Tongue (tissue), 2 donors: ENCODE results near the gene PUS3. TPM values are rescaled to one million over a fixed set of nuclear protein-coding genes. Genes with fewer than 3 reads are reported as not detected.

ENCODE experiments used
- DNase-seq: peaks from one replicate; pipeline ENCODE4 v3.0.0-alpha.2; 2015
- total RNA-seq: library from RNA; depleted of rRNA; stranded (reverse); fragments of >200 nt; gene quantifications from one replicate; pipeline ENCODE4 v1.2.3, GENCODE V29; 2014

PUS3 gene, protein sequence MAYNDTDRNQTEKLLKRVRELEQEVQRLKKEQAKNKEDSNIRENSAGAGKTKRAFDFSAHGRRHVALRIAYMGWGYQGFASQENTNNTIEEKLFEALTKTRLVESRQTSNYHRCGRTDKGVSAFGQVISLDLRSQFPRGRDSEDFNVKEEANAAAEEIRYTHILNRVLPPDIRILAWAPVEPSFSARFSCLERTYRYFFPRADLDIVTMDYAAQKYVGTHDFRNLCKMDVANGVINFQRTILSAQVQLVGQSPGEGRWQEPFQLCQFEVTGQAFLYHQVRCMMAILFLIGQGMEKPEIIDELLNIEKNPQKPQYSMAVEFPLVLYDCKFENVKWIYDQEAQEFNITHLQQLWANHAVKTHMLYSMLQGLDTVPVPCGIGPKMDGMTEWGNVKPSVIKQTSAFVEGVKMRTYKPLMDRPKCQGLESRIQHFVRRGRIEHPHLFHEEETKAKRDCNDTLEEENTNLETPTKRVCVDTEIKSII
- total RNA-seq: 7.2 TPM

DNA sequence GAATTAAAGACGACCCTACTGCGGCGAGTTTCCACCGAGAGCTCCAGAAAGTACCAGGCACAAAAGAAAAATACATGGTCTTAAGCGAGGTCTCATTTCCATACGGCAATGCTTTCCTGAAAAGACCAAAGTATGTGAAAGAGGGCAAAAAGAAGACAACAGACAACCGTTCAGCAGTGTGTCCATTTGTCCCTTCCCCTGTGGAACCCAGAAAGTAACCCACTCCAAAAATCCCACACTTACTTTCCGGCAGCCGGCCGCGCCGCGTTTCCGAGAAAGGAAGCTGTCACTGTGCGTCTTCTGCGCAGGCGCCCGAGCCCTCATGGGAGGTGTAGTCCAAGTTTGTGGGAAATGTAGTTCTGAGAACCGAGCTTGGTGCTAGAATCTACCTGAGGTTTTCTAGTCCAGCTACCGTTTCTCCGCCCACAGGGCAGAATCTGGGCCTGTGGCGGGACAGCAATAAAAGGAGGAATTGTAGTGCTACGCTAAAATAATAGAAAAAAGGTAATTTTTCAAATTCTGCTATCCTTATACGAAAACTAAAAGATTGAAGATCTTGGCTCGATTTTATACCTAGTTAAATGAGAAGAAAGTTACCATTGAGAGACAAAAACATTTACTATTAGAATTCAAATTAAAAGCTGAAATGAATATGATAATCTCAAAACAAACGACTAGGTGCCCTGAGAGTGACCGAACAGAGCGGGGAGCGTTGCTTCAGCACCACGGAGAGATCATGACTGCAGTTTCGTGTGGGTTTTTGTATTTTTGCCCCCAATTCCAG, at the start of gene PUS3:
PUS3 (minus strand) TSS at position 280 of the 784 bp plus-strand sequence. CDS start 6,922 bp downstream, outside the sequence.
- DNase-seq: peak; percentile 96

DNA sequence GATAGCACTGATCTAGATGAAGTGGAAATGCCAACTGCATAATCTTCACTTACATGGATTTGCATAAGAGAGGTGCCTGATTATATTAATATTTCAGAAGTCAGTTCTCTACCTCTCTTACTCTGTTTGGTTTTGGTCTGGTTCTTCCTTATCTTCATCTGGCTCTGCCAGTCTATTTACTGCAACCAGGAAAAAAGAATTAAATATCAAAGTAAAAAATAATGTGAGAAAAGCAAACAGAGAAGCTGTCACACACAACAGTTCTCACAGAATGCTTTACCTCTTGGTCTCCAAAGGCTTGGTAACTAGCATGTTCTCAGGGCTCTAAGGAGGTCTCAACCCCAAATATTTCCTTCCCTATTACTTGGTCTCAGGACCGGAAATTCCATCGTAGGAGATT, 49.6 kb upstream of the PUS3 start:
- DNase-seq: no peak

DNA sequence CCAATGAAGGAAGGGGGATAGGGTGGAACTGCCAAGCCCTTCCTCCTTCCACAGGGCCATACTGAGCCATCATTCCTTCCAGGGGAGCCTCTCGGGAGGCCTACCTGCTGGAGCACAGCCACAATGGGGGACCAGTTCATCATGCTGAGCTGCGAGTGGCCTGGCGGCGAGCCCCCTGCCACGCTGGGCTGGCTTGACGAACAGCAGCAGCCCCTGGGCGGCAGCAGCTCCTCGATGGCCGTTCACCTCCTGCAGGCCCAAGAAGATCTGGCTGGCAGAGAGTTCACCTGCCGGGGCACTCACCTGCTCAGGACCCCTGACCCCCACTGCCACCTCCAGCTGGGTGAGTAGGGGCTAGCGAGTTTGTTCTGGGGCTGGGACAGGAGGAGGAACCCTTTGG, 48.7 kb upstream of the PUS3 start:
- DNase-seq: no peak

DNA sequence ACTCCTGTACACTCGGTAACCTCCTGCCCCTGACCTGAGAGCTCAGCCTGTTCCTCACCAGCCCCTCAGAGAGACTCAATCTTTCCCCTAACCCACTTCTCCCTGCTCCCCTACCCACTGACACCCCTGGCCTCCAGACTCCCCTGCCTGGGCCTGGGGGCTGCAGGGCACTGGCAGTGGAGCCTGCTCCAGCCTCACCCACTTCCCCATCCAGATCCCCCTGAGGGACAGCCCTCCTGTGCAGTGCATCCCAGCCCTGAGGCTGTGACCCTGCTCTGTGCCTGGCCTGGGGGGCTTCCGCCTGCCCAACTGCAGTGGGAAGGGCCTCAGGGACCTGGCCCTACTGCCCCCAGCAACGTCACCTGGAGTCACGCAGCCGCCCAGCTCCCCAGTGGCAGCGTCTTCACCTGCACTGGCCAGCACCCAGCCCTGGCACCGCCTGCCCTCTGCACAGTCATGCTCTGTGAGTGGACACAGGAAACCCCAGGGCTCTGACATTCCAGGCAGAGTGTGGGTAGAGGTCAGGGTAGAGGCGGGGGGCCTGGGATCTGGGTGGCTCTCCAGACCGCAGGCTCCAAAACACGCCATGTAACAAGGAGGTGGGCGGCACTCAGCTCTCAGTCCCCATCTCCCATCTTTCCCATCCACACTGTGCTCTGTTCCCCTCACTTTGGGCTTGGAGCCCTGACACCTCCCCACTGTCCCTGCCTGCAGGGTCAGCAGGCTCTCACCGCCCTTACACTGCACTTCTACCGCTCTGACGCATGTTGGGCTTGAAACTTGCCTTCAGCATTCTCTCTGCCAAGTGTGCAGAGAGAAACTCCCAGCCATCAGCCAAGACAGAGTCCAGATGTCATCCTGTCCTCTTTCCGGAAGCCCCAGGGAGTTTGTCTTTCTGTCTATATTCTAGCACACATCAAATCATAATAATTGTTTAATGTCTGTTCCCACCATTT, 48.0 kb upstream of the PUS3 start:
- DNase-seq: peak; percentile 87

DNA sequence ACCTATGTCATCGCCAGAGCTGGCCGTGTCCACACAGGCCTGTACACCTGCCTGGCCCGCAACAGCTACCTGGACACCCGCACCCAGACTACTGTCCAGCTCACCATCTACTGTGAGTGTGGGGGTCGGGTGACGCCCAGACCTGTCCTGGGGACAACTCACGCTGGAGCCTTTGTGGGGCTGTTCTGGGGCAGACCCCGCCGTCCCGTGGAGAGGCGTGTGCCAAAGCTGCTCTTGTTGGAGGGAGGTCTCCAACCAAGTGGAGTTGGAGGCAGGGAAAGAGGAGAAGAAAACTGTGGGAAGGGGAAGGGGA, 47.1 kb upstream of the PUS3 start:
- DNase-seq: no peak

DNA sequence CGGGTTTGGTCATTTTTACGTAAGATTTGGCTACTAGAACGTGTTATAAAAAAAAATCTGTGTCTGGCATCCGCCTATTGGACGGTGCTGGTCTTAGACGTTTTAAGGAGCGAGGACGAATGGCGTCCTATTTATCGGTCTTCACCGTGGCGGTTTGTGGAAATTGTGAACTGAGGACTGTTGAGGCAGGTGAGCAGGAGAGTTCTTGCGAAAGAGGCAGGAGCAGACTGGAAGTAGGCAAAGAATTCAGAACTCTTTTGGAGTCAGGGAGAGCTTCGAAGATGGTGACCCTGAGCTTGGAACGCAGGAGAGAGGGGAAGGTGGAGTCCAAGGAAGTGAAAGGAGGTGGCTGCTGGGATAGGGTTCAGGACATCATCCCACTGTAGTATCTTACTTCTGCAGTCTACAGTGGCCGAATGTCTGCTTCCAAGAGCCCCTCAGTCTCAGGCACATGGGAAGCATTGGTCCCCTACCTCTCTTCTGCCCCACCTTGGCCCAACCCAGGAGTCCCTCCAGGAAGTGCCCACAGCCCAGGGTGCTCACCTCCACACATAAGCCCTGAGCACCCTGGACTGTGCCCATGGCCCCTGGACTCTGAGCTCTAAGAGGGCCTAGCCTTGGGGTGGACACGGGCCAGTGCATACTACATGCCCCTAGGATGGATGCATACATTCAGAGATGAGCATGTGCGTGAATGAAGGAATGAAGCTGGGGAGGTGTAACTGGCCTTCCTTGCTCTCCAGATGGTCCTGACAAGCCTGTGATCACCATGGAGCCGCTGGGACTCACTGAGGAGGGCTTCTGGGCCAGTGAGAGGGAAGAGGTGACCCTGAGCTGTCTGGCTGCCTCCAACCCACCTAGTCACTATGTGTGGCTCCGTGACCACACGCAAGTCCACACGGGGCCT, 46.5 kb upstream of the PUS3 start:
- DNase-seq: no peak

DNA sequence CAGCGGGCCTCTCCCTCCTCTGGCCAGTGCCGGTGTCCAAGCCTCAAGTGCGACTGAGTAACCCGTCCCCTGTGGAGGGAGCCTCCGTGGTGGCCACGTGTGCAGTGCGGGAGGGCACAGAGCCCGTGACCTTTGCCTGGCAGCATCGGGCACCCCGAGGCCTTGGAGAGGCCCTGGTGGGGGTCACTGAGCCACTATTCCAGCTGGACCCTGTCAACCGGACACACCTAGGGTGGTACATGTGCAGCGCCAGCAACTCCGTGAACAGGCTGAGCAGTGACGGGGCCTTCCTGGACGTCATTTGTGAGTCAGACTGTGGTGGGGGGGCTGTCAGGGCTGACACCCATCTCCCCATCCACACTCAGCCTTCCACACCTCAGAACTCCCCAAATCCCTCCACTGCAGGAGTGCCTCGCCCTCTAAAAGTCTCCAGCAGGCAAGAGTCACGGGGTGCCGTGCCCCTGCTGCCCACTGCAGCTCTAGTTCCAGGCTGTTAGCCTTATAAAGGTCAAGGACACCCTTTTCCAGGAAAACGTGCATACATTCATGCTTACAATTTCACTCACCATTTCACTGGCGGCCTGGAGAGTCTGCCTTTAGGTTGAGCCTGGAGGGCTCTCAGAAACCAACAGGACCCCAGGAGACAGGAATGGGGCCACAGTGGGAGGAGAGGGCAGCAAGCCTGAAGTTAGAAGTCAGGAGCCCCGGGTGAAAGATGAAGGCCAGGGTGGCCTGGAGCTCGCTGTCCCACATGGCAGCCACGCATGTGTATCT, 45.5 kb upstream of the PUS3 start:
- DNase-seq: no peak

DNA sequence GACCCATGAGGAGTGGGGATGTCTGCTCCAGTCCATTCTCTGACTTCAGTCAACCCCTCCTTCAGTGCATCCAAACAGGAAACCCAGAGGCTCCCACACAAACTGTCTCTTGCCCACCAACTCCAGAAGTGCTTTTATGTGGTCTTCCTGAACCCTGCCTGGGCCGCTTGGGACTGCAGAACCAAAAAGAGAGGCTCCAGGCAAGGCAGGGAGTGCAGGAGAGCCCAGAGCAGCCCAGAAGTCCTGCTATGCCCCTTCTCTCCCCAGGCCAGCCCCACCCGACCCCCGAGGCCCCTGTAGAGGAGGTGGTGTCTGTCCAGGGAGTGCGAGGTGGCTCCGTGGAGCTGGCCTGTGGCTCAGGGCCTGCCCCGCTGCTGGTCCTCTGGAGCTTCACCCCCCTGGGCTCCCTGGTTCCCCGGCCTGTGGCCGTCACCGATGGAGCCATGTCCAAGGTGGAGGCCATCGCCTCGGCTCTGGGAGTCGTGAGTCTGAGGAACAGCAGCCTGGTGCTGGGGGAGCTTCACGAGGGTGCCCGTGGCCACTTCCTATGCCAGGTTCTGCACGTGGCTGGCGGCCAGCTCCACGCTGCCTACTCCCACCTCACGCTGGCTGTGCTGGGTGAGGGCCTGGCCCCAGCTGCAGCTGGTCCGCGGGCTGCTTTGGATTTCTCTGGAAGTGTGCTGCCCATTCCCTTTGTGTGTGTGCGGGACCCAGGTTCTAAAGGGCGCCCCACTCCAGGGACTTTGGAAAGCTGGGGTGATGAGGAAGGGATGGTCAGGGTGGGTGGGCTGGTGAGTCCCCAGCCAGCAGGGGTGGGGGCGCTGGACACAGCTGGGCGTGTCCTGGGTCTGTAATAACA, 44.6 kb upstream of the PUS3 start:
- no peak for DNase-seq

DNA sequence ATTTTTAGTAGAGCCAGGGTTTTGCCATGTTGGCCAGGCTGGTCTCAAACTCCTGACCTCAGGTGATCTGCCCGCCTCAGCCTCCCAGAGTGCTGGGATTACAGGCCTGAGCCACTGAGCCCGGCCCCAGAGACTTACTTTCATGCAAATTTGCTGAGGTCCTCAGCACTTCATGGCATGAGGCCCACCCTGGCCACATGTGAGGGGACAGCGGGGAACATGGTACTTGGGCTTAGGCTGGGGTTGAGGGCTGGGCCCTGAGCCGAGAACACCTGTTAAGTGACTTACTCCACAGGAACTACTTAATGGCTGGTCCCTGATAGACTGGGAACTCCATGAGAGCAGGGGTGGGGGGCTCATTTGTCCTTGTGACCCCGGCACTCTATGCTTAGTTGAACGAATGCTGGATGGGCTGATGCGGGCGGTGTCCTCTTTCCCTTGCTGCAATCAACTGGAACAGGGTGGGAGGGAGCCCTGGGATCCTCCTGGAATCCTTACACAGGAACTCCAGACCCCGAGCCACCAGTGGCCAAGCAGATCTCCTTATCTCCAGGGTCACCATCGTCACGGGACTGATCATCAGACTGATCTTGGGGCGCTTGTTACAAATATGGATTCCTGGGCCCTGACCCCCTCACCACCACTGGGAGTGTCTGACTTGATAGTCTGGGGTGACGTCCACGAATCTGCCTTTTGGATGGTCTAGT, 43.9 kb upstream of the PUS3 start:
- no peak for DNase-seq

DNA sequence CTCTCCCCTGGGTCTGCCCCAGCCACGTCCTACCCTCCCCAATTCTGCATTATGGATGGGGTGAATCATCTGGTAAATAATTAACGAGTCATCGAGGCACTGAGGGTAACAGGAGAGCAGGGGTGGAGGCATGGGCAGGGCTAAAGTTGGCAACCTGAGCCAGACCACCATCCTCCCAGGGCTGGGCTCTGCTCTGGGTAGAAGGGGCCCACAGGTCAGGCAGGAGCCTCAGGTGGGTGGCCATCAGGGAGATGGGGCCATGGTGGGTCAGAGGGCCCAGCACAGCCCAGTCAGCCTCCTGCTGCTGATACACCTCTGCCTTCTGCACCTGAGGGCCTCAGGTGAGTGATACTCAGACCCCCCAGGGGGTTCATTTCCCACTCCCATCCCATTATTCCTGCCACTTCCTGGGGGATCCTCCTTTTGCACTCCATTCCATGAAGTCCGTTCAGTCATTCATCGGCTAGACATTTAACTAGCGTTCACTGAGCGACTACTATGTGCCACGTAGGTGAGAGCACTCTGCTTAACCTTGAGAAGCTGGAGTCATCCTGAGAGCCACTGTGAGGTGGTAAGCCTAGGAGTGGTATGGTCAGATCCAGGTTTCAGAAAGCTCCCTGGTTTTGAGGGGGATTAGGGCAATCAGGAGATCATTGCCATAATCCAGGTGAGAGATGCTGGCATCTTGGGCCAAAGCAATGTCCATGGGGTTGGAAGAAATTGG, 43.0 kb upstream of the PUS3 start, which contains the start of gene VSIG10L2:
VSIG10L2 (plus strand) TSS at position 248 of the 724 bp plus-strand sequence; CDS start at position 260, 12 bp downstream.
- DNase-seq: no peak

DNA sequence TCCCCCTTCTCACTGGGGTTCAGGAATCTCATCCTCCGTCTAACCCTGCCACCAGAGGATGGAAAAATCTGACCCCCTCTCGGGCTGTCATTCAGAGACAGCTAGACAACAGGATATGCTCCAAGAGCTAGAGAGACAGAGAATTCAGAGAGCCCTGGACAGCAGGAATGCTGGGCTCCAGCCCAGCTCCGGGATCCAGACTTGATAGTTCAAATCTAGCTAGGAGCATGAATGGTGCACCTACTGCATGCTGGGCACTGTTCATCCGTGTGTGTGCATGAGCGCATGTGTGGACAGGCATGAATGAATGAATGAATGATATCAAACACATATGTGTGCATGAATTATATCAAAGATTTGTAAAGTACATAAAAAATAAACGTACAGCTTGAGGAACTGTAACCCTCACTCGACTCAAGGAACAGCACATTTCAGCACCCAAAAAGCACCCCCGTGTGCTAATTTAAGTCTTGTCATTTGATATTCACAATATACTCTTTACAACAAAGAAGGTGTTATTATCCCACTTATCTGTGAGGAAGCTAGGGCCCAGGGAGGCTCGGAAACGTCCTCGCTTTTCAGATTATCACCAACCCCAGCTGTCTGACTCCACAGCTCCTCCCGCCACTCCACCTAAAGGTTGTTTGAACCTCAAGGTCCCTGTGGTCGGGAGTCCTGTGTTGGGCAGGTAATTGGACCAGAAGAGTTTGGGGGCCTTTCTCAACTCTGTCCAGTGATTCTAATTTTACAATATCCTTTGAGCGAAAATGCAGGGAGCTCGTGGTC, 42.2 kb upstream of the PUS3 start:
- no peak for DNase-seq

DNA sequence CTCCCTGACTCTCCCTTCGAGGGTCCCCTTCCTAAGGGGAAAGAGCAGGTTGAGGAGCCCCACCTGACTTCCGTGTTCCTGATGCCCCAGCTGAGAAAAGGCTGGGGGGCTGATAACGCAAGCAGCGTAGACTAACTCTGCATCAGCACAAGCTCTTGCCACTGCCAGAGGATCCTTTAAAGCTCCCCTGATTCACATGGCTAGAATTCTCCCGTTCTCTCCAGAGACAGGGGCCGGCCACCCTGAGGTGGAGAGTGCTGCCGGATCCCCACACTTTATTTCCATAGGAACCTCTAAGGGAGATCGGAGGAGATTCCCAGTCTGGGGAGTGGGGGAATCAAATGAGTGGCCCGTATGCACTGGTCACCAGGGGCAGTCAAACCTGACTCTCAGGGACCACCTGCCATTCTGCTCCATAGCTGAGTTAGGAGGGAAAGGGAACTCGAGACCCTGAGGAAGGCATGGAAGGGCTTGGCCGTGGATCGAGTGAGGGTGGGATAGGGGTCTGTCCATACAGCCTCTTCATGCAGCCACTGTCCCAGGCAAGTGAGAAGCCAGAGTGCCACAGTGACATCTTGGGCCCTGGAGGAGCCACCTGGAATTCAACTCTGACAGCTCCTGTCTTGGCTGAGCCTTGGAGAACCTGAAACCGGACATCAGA, 41.5 kb upstream of the PUS3 start:
- no peak for DNase-seq

DNA sequence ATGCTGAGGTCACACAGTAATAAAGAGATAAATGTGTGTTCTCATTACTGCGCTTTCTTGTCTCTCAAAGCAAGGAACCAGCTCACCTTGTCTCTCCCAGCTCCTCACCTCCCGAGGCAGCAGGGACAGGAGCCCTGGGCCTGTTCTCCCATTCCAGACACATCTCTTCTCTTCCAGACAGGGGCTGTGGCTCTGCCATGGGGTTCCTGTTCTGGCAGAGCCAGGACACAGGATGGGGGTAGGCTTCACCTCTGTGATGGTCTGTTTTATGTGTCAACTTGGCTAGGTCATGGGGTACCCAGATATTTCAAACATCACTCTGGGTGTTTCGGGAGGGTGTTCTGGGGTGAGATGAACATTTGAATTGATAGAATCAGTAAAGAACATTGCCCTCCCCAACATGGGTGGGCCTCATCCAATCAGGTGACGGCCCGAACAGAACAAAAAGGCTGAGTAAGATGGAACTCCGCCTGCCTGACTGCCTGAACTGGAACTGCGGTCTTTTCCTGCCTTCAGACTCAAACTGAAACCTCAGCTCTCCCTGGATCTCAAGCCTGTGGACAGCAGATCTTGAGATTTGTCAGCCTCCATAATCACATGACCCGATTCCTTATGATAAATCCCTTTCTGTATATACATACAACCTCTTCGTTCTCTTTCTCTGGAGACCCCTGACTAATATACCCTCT, 40.8 kb upstream of the PUS3 start:
- DNase-seq: no peak

DNA sequence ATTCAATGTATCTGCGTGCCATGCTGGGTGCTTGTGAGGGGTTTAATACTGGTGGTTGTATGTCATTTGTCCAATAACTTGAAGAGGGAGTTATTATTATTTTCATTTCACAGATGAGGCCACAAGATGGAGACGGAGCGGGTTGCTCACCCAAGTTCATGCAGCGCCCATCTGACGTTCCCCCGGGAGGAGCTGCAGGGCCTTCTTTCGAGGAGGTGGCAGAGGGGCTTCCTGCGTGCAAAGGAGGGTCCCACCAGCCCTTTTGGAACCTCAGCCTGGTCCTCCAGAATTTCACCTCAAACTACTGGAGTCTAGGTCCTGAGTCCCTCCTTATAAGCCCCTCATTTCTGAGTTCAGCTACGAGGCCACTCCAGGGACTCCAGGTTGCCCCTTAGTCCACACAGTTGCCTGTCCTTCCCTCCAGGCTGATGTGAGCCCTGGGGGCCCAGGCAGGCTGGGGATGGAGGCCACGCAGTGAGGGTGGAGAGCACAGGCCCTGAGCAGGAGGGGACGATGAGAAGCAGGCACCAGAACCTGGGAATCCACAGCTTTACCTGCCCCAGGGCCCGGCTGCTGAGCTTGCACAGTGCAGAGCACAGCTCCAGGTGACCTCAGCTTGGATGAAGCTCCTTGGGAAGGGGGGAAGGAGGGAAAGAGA, 39.9 kb upstream of the PUS3 start:
- no peak for DNase-seq
